ENCODE measurements around the gene ENOX2. TPM values are rescaled to one million over a fixed set of nuclear protein-coding genes. Genes with fewer than 3 reads are reported as not detected.

The ENOX2 gene
- total RNA-seq, 1 experiment from 2014 or later = 12.9 TPM

GRCh38 chrX:130786030-130786429, 117.0 kb downstream of the ENOX2 start:
- no peak for DNase-seq (ENCODE audit: low read depth, low spot score)
- no peaks in the 10 kb centered on the region for H3K9me2 ChIP-seq (ENCODE audit: insufficient read depth)
- RAD21 ChIA-PET (ENCODE audit: low non-redundant PET in 1 of 2, low total read pairs in 2 of 2, uncharacterized antibody in 2 of 2, unreplicated experiment in 2 of 2) = no interaction called here

DNA sequence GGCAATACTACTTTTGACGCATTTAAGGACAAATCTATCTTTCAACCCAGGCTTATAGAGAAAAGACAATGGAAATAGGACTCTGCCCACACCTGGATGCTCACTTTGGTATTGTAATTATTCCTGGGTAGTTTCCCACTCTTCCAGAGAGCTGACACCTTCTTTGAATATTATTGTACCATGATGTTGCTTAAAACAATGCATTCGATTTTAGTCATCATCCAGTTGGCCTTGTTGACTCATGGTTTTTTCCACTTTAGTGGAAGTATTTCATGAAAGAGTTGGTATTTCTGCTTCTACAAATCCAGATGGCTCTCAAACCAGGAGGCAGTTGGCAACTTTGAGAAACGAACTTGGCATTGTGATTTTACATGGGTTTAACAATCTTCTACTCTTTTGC, 124.2 kb downstream of the ENOX2 start:
- no TSS peak for BruUV-seq (replicated peaks)
- Histone ChIP-seq H3K9me3 (ENCODE audit: control insufficient read depth in 1 of 2, insufficient read depth in 1 of 2, low read depth in 1 of 2, low read length in 2 of 2) (no peaks in the 10 kb centered on the region), H3K36me3 (ENCODE audit: control insufficient read depth in 1 of 2, insufficient read depth in 2 of 2, low read length in 2 of 2) (no peaks in the 10 kb centered on the region), H3K4me3 (replicated peaks in 1 of 2; ENCODE audit: low read depth in 1 of 2, low read length in 2 of 2) (no peak overlapping the region), H3K9me2 (ENCODE audit: insufficient read depth) (no peaks in the 10 kb centered on the region), H3K27ac (ENCODE audit: low read depth, low read length) (no peak overlapping the region), H4K20me1 (ENCODE audit: insufficient read depth) (no peaks in the 10 kb centered on the region), H3K79me2 (ENCODE audit: insufficient read depth, low read length) (no peaks in the 10 kb centered on the region), H3K9ac (ENCODE audit: low read length) (no peak overlapping the region), H3K4me2 (ENCODE audit: low read length) (no peak overlapping the region), H2AFZ (ENCODE audit: low read depth, low read length, poor library complexity, severe bottlenecking) (no peak overlapping the region), H3K27me3 (ENCODE audit: insufficient read depth, low read length) (no peaks in the 10 kb centered on the region), H3K4me1 (ENCODE audit: control insufficient read depth in 1 of 2, insufficient read depth in 2 of 2, low read length in 2 of 2) (no peaks in the 10 kb centered on the region)
- no peak for TF ChIP-seq SP1 (IDR thresholded peaks at IDR 0.05; ENCODE audit: low read depth)
- TF ChIP-seq SRF (IDR thresholded peaks at IDR 0.05; ENCODE audit: low read depth) = no peak
- no peak for TF ChIP-seq ELF1 (IDR thresholded peaks at IDR 0.05; ENCODE audit: borderline replicate concordance, low read depth)
- TF ChIP-seq ZBTB33 (IDR thresholded peaks at IDR 0.05; ENCODE audit: extremely low read depth, insufficient replicate concordance, low read length) = no peak
- TF ChIP-seq CEBPB (IDR thresholded peaks at IDR 0.05; ENCODE audit: low read depth) = no peak
- no peak for TF ChIP-seq EGR1 (IDR thresholded peaks at IDR 0.05; ENCODE audit: low read depth)
- no peak for TF ChIP-seq YY1 (IDR thresholded peaks at IDR 0.05; ENCODE audit: extremely low read depth, insufficient replicate concordance, low read depth, low read length)
- no peak for TF ChIP-seq POLR2AphosphoS5 (IDR thresholded peaks at IDR 0.05; ENCODE audit: low read depth, low read length)
- no peak for TF ChIP-seq RAD21 (IDR thresholded peaks at IDR 0.05; ENCODE audit: low read depth)
- no peak for TF ChIP-seq ATF3 (IDR thresholded peaks at IDR 0.05)
- TF ChIP-seq, protein P1, sequence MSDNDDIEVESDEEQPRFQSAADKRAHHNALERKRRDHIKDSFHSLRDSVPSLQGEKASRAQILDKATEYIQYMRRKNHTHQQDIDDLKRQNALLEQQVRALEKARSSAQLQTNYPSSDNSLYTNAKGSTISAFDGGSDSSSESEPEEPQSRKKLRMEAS (IDR thresholded peaks at IDR 0.05) = no peak
- TF ChIP-seq, protein P2, sequence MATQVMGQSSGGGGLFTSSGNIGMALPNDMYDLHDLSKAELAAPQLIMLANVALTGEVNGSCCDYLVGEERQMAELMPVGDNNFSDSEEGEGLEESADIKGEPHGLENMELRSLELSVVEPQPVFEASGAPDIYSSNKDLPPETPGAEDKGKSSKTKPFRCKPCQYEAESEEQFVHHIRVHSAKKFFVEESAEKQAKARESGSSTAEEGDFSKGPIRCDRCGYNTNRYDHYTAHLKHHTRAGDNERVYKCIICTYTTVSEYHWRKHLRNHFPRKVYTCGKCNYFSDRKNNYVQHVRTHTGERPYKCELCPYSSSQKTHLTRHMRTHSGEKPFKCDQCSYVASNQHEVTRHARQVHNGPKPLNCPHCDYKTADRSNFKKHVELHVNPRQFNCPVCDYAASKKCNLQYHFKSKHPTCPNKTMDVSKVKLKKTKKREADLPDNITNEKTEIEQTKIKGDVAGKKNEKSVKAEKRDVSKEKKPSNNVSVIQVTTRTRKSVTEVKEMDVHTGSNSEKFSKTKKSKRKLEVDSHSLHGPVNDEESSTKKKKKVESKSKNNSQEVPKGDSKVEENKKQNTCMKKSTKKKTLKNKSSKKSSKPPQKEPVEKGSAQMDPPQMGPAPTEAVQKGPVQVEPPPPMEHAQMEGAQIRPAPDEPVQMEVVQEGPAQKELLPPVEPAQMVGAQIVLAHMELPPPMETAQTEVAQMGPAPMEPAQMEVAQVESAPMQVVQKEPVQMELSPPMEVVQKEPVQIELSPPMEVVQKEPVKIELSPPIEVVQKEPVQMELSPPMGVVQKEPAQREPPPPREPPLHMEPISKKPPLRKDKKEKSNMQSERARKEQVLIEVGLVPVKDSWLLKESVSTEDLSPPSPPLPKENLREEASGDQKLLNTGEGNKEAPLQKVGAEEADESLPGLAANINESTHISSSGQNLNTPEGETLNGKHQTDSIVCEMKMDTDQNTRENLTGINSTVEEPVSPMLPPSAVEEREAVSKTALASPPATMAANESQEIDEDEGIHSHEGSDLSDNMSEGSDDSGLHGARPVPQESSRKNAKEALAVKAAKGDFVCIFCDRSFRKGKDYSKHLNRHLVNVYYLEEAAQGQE (IDR thresholded peaks at IDR 0.05; ENCODE audit: low read depth) = no peak
- TF ChIP-seq CBX3 (IDR thresholded peaks at IDR 0.05; ENCODE audit: low read depth) = no peak
- no peak for TF ChIP-seq JUND (IDR thresholded peaks at IDR 0.05)
- no peak for TF ChIP-seq ZFX (IDR thresholded peaks at IDR 0.05)
- CTCF ChIA-PET = no interaction called here
- DNase-seq (ENCODE audit: low read depth, low spot score) (no peak), ATAC-seq (no peak)
- intact Hi-C loops (cut with micrococcal nuclease) = no loop called here
- POLR2A ChIA-PET = no interaction called here
- RAD21 ChIA-PET (ENCODE audit: low non-redundant PET in 1 of 2, low total read pairs in 2 of 2, uncharacterized antibody in 2 of 2, unreplicated experiment in 2 of 2) = no interaction called here

More at GRCh38 chrX:130786030-130786429, 117.0 kb downstream of the ENOX2 start:
- Histone ChIP-seq H3K36me3 (ENCODE audit: control insufficient read depth in 1 of 2, insufficient read depth in 2 of 2, low read length in 2 of 2) (no peaks in the 10 kb centered on the region), H3K9me3 (ENCODE audit: control insufficient read depth in 1 of 2, insufficient read depth in 1 of 2, low read depth in 1 of 2, low read length in 2 of 2) (no peaks in the 10 kb centered on the region), H3K27me3 (ENCODE audit: insufficient read depth, low read length) (no peaks in the 10 kb centered on the region), H4K20me1 (ENCODE audit: insufficient read depth) (no peaks in the 10 kb centered on the region), H3K4me3 (replicated peaks in 1 of 2; ENCODE audit: low read depth in 1 of 2, low read length in 2 of 2) (no peak overlapping the region), H3K9ac (ENCODE audit: low read length) (no peak overlapping the region), H2AFZ (ENCODE audit: low read depth, low read length, poor library complexity, severe bottlenecking) (no peak overlapping the region), H3K4me2 (ENCODE audit: low read length) (no peak overlapping the region), H3K79me2 (ENCODE audit: insufficient read depth, low read length) (no peaks in the 10 kb centered on the region), H3K27ac (ENCODE audit: low read depth, low read length) (no peak overlapping the region), H3K4me1 (ENCODE audit: control insufficient read depth in 1 of 2, insufficient read depth in 2 of 2, low read length in 2 of 2) (no peaks in the 10 kb centered on the region)
- no peak for TF ChIP-seq RAD21 (IDR thresholded peaks at IDR 0.05; ENCODE audit: low read depth)
- no peak for TF ChIP-seq CEBPB (IDR thresholded peaks at IDR 0.05; ENCODE audit: low read depth)
- no peak for TF ChIP-seq SIN3A (IDR thresholded peaks at IDR 0.05; ENCODE audit: low read depth)
- TF ChIP-seq SP1 (IDR thresholded peaks at IDR 0.05; ENCODE audit: low read depth) = no peak
- TF ChIP-seq POLR2A (IDR thresholded peaks at IDR 0.05; ENCODE audit: borderline replicate concordance, extremely low read depth, insufficient read depth, insufficient read length) = no peak
- no peak for TF ChIP-seq EZH2phosphoT487 (IDR thresholded peaks at IDR 0.05; ENCODE audit: borderline replicate concordance)
- ChIA-PET POLR2A (no interaction called here), CTCF (no interaction called here)
- intact Hi-C loops (cut with micrococcal nuclease) = no loop called here
- BruUV-seq (replicated peaks) = no TSS peak
- ATAC-seq = no peak

Data from HCT116 (cell line).